22Rv1 (cell line): Measurements from ENCODE around the gene HMBS.
"Not testable (repeated sequence)": the region's sequence is repeated elsewhere in the genome, so short reads cannot be mapped to it uniquely, and the experiment has no call there.

ENCODE experiments used
- H3K27ac ChIP-seq: fragments of 450-650 bp; 2 replicates; pipeline ENCODE4 v1.5.1; 2017
- CTCF ChIP-seq: fragments of 450-650 bp; IDR thresholded peaks from 2 replicates; pipeline ENCODE4 v1.5.1; 2017; ENCODE audit warnings: mild to moderate bottlenecking
- ZFX ChIP-seq: fragments of 450-650 bp; IDR thresholded peaks from 2 replicates; pipeline ENCODE4 v1.6.1; 2017; ENCODE audit warnings: antibody characterized with exemption, borderline replicate concordance

HMBS gene

DNA sequence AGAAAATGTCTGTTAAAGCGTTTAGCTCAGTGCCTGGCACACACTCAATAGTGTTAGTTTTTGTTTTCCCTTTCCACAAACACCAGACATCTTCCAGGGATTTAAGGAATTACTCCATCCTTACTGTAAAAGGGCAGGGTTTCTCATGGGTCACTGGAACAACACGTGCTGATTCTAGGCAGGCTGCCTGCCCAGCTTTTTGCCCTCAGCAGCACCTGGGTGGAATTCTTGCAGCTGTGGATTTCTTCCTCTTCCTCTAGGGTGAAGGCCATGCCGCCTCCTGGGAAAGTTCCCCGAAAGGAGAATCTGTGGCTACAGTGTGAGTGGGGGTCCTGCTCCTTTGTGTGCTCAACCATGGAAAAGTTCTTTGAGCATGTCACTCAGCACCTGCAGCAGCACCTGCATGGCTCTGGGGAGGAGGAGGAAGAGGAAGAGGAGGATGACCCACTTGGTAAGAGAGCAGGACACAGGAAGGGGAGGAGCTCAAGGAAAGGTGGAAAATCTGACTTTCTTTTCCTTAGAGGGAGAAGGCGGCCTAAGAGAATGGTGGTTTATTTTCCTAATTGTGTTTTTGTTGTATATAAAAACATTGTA, 42.1 kb downstream of the HMBS start:
- no peak for TF ChIP-seq ZFX
- no peak for TF ChIP-seq CTCF
- H3K27ac ChIP-seq: peak overlapping the region; percentile 53

GRCh38 chr11:119130662-119131061, 46.0 kb downstream of the HMBS start:
- no peak for TF ChIP-seq ZFX
- TF ChIP-seq CTCF: no peak
- H3K27ac ChIP-seq: no peak overlapping the region

GRCh38 chr11:119134389-119134978, 49.8 kb downstream of the HMBS start:
- no peak overlapping the region for H3K27ac ChIP-seq
- peak; percentile 77 for TF ChIP-seq CTCF
- no peak for TF ChIP-seq ZFX

GRCh38 chr11:119139276-119139675, 54.6 kb downstream of the HMBS start:
- not testable (repeated sequence) for H3K27ac ChIP-seq
